HG03520 (cell line): ENCODE measurements around the gene CAV1.

ENCODE experiments used
- ATAC-seq: cut with Tn5 transposase; IDR thresholded peaks from one replicate; pipeline ENCODE4 v1.9.1; 2021; ENCODE audit warnings: mild to moderate bottlenecking, moderate library complexity; ENCODE audit not compliant: unreplicated experiment

CAV1 gene

DNA sequence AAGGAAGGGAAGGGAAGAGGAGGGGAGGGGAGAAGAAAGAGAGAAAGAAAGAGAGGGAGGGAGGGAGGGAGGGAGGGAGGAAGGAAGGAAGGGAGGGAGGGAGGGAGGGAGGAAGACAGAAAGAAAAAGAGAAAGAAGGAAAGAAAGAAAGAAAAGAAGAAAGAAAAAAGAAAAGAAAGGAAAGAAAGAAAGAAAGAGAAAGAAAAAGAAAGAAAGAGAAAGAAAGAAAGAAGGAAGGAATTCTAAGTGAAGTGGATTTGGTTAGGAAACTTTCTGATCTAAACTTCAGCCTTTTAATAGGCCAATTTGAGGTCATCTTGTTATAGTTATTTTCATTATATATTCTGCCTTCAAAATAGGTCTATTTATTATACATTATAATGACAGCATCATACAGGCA, 21.0 kb upstream of the CAV1 start:
- ATAC-seq: no peak

DNA sequence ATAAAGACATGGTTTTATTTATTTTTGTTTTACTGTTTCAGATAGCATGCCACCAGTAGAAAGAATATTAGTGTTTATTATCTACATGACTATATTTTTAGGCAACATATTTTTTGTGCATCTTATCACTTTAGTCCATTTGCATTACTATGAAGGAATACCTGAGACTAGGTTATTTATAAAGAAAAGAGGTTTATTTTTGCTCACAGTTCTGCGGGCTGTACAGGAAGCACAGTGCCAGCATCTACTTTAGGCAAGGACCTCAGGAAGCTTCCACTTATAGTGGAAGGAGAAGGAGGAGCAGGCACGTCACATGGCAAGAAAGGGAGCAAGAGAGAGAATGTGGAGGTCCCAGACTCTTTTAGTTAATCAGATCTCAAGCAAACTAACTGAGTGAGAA, 19.6 kb upstream of the CAV1 start:
- no peak for ATAC-seq

DNA sequence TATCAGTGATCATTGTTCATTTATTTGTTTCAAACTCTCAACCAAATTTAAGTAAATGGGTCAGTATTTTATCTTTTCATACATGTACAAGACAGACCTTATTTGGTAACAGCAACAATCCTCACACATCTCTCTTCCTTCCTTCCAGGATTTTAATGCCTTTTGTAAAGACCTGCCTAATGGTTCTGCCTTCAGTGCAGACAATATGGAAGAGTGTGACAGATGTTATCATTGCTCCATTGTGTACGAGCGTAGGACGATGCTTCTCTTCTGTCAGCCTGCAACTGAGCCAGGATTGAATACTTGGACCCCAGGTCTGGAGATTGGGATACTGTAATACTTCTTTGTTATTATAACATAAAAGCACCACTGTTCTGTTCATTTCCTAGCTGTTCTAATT, 19.0 kb upstream of the CAV1 start:
- no peak for ATAC-seq

DNA sequence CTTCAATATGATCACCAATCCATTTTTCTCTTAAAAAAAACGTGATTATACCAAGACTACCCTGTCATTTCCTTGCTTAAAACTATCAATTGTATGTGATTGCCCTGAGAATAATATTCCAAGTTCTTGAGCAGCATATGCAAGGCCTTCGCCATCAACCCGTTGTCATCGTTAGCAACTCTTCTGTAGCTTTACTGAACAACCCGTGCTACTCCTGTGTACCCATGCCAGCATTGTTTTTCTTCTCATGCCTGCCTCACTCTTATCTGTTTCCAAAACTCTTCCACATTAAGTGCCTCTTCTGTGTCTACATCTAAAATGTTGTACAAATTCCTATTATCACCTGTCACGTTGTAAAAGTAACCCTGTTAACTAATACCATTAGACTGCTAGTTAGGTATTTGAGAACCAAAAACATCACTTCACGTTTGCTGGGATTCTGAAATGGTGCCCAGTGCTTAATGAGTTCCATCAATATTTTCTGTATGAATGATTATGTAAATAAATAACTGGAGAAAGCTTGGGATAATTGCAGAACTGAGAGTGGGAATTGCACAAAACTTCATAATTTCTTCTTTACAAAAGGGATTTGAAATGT, 14.8 kb upstream of the CAV1 start:
- ATAC-seq: no peak

DNA sequence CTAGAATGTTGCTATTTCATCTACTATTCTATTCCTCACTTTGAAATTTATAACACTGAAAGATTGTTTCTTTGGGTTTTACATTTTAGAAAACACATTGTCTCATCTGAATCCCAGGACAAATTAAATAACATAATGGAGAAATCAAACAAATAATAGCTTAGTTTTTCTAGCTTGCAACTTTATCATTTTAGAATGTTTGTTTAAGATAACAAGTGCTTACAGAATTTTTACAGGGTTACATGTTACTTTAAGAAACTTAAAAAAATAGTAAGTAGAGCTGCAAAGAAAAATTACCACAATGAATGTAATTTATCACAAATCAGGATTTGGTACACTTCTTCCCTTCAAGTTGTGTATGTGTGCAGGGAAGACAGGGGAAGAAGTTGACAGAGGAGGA, 14.0 kb upstream of the CAV1 start:
- no peak for ATAC-seq

DNA sequence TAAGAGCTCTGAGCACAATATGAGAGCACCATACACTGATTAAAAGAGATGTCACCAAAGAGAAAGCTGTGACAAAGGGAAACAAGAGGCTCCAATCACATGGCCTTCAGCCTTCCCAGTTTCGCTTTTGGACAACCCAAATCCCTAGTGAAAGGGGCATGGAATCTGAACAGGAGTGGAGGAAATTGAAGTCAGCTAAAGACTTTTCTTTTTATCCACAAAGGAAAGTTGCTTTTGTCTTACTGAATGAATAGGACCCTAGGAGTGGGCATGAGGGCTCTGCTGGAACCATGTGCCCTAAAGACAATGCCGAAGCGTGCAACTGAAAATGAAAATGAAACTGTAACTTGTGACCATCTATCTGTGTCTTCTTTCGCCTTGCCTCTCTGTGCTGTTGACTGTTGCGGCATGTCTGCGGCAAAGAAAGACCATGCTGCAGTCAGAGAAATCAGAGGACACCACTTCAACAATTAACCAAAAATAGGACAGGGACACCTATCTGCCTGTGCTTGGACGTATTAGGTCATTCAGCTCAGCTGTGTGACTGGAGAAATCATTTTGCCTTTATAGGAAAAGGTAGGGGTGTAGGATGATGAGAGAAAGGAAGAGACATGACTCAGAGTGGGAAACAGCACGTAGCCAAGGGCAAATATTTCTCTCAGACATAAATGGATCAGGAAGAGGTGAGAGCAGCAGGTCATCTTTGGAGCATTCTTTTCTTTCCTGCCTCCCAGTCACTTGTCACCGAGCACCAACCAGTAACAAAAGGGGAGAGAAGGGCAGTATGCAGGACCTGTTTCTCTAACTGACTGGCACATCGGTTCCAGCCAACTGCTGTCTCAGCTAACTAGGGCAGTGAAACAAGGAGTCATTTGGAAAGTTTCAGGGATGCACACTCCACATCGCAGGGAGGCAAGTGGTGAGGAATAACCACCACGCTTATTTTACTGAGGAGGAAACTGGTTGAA, 13.0 kb upstream of the CAV1 start:
- peak; percentile 99 for ATAC-seq

DNA sequence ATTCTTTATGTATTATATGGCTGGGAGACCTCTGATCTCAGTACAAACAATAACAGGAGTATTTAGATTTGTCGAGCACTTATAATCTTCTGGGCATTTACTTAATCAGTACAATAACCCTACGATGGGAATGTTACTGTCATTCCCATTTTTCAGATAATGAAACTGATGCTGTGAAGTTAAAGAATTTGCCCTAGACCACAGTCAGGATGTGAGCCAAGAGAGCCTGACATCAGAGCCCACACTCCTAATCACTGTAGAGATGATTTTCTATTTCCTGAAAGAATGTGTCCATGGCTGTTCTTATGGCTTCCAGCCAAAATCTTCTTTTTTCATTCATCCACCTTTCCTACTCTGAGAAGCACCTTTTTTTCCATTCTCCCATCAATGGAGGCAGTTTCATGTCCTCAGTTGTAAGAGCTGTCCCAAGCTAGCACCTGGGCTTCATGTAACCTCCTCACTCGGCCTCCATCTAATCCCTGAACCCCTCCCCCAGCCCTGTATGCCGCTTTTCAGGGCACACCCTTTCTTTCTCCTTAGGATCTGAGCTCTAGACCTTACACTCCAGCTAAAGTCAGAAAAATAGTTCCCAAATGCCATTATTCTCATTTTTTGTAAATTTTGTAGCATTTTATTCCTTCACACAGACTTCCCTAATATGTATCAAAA, 12.2 kb upstream of the CAV1 start:
- no peak for ATAC-seq

DNA sequence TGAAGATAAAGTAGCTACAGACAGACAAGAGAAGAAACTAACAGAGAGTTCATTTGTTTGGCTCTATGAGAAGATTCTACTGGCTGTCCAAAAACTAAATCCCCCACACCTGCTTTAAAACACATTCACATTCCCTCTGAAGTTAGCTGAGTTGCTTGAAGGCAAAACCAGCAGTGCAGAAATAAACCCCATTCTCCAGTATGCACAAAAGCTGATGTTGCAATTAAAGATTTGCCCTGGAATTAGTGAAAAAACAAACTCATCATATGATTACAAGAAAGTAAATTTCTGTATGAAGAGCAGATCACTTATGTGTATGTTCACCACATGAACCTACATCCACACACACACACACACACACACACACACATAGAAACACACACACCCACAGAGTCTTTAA, 9.3 kb upstream of the CAV1 start:
- no peak for ATAC-seq

DNA sequence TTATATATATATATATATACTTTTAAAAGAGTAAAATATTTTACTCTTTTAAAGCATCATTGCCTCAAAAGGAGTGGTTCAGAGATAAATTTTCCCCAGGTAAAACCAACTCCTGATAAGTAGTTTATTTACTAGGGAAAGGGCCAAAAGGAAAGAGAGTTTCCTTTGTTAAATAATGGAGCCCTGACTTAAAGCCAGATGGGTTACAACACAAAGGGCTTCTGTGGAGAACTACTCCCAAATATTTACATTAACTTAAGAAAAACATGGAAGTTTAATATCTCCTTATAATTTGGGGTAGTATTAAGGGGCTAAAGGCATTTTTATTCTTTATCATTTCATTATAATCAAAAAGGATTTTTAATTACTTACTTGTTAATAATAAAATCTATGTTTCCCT, 8.5 kb upstream of the CAV1 start:
- ATAC-seq: no peak

DNA sequence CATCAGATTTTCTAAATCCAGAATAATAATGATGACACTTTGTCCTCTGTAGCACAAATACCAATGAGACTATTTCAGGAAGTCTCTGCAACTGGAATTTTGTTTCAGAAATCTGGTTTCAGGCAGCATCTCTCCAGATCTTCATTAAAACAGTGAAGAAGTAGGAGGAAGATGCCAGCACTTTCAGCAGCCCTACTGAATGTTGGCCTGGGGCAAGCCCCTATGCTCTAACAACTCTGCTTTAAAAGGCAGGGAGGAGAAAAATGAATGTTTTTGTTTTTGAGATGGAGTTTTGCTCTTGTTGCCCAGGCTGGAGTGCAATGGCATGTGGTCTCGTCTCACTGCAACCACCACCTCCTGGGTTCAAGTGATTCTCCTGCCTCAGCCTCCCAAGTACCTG, 7.2 kb upstream of the CAV1 start:
- no peak for ATAC-seq

DNA sequence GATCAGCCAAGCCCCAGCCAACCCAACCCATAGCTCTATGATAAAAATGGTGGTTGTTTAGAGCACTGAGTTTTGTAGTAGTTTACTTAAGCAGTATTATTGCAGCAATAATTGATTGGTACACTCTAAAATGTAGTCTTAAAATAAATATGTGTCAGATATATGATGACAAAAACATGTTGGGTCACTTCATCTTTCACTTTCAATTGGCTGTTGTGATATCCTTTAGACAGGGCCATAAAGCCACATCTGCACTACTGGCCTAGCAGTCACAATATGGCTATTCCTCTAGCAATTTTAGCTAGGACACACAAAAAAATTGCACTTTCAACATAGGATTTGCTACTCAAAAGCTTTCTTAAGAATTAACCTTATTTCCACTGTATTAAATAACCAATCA, 5.9 kb upstream of the CAV1 start:
- ATAC-seq: no peak

DNA sequence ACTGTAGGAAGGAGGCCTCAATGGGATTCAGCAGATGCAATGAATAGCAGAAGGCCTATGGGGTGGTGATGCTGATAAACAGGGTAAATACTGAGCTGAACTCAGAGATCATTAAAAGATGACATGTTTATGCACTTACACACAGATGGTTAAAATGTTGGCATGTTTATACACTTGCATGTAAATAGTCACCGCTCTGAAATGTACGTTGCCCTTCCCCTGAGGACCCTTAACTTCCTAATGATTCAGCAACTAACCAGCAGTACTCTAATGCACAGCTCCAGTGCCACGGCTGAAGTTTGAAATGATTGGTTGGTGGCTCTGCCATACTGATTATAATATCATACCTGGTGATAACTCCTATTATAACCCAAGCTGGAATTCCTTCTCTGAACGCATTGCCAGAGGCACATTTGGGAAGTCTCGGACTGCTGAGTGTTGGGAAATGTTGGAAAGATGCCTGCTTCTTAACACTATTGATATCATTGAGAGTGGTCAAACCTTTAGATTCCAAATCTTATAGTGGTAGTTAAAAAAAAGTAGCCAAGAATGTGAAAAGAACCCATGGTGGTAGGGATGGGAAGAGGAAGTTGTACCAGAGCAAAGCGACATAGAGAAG, 3.7 kb upstream of the CAV1 start:
- ATAC-seq: no peak

DNA sequence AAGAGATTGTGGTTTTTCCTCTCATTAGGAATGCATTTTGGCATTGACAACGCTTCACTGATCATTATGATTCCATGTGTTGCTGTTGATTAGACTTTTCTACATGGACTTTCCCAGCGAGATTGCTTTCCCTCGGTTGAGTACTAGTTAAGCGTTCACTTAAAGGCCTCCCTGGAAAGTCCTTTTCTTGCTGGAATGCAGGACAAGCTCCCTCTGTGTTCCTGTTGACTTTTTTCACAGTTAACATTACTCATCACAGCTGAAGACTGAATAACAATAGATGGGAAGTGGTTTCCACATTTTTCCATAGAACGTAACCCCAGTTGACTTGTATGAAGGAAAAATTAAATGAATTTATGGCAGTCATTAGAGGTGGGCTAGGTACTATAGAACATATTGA, 2.6 kb upstream of the CAV1 start:
- ATAC-seq: no peak

DNA sequence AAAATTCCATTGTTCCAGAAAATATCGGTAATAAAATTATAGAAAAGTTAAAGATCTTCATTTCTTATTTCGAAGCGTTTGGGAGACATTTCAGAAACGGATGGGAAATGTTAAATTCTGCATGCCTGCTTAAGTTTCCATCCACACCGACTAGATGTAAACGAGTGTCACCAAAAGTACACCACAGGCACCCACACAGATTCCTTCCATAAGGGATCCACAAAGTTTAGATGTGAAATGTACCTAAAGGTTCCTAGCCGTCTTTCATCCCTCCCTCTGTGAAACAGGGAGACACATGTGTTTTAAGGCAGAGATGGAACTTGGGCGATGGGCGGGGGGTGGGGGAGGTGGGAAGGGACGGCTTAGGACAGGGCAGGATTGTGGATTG, 621 bp upstream of the CAV1 start:
- no peak for ATAC-seq

DNA sequence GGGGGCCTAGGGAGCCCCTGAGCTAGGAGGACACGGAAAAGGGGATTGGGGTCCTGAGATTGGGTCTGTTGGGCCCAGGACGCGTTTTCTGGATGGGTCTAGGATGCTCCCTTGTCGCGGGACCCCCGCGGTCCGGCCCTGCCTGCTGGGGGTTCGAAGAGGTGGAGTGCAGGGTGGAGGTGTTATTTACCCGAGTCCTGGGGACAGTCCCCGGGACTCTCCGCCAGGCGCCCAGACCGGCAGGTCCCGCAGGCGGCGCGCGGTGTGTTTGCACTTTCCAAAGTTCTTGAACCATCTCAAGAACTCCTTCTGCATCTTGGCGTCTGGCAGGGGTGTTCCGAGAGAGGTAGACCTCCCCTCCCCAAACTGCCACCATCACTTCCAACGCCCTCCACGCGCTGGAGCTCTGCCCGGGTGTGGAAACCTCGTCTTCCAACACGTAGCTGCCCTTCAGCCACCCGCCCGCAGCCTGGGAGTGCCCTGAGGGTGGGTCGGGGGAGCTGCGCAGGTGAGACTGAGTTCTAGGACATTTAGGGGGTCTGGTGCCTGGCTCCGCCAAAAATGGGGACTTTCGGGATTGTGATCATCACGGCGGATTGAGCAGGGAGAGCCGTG, 569 bp downstream of the CAV1 start:
- ATAC-seq: peak; percentile 42

DNA sequence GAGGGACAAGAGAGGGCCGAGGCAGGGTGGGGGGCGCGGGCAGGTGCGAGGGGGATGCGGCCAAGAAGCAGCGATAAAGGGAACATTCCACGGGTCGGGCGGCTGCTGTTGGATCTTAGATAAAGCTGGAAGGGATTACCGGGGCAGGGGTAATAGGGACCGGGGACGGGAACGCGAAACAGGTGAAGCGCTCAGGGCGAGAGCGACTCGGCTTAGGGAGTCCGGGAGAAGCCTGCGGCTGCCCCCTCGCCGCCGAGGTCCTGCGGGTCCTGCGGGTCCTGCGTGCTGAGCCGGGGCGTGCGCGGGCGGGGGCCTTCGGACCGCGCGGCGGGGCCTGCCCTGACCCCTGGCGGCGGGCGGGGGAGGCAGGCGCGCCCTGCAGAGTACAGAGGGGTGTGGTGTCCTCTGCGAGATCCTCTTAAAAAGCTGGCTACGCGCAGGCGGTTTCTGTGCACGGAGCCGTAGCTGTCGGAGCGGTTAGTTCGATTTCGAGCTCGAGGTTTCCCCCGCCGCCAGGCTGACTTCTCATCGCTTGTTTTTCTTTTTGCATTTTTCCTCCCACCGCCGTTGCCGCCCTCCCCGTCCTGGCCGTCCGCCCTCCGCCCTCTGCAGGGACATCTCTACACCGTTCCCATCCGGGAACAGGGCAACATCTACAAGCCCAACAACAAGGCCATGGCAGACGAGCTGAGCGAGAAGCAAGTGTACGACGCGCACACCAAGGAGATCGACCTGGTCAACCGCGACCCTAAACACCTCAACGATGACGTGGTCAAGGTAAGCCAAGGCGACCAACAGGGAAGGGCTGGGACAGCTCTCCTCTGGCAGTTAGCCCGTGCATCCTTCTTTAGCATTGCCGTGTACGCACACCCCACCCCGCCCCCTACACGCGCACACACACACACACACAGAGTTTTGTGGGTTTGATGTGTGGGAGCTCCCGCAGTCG, 1.4 kb downstream of the CAV1 start:
- ATAC-seq: peak; percentile 94

DNA sequence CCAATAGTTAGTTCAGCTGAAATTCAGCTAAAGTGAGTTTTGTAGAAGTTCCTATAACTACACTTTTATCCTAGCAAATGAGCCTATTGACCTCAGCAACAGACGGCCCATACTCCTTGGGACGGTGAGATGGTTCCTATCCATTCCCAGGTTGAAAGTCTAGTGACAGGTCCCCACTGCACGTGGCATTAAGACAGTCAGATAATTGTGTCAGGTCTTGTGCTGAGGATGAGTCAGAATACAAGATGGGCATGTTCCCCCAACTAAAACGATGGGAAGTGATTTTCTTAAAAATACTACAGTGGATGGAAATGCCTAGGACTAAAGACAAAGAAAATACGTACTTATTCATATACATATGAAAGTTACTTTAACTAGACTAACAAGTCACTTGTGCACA, 2.1 kb downstream of the CAV1 start:
- ATAC-seq: no peak

DNA sequence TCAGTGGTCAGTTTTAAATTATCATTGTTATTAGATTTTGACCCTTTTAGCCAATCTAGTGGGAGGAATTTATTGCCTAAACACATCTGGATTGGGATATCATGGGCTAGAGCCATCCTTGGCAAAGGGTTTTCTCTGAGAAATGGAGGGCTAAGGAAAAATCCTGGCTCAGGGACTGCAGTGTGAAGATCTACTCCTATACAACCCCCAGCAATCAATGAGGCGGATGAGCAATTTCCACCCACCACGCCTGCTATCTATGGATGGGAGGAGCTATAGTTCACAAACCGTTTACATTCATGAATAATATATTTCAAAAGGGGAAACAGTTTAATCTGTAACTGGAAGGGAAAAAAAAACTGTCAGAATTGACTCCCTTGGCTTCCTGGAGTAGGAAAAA, 2.7 kb downstream of the CAV1 start:
- no peak for ATAC-seq

DNA sequence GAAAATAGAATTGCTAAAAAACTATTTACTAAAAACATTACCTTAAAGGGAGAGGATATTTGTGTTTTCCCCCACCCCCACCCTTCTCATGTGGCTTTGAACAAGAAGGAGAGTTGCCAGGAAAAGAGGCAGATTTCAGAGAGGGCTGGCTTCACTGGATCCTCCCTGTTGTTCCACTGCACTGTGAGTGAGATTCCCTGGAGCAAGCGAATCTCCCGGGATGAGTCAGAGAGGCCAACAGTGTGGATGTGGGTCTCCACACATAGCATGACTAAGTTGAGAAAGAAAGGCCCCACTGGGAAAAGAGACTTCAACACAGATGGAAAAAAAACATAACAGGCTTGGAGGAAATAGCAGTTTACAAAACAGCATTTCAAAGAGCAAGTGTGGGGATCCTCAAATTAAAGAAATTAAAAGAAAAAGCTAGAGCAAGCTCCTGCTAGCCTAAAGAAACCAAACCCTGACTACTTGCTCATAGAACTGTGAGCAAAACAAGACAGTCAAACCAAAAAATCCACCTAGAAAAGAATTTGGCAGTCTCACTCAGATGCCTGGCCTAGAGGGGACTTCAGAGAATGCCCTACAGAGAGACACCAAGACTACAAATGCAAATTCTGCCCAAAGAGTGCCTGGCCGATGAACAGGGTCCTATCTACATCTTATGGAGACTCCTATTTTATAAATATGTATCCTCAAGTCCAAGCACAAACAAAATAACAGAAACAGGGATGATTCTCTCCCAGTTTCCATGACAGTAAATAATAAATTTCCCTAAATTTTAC, 3.4 kb downstream of the CAV1 start:
- no peak for ATAC-seq
